ENCODE data around the gene GLCCI1.
"Not testable (repeated sequence)": the region's sequence is repeated elsewhere in the genome, so short reads cannot be mapped to it uniquely, and the experiment has no call there.

The GLCCI1 gene

GRCh38 chr7:8056439-8056838, 87.8 kb downstream of the GLCCI1 start:
- no peak overlapping the region for H3K4me3 ChIP-seq (ENCODE audit: low read depth, low read length)
- no peak for TF ChIP-seq CTCF (IDR thresholded peaks at IDR 0.05; ENCODE audit: control insufficient read depth, extremely low read depth, insufficient read depth)
- DNase-seq (ENCODE audit: low read depth) = no peak

- no peak for TF ChIP-seq CTCF (IDR thresholded peaks at IDR 0.05; ENCODE audit: control insufficient read depth, extremely low read depth, insufficient read depth)
- DNase-seq (ENCODE audit: low read depth) = no peak
- no peak overlapping the region for H3K4me3 ChIP-seq (ENCODE audit: low read depth, low read length)
These were observed 89.0 kb downstream of the GLCCI1 start for GRCh38 chr7:8057566-8057965.

- no peak for TF ChIP-seq CTCF (IDR thresholded peaks at IDR 0.05; ENCODE audit: control insufficient read depth, extremely low read depth, insufficient read depth)
- no peak for DNase-seq (ENCODE audit: low read depth)
These were observed 89.7 kb downstream of the GLCCI1 start for GRCh38 chr7:8058322-8058721.

GRCh38 chr7:8058852-8059251, 90.3 kb downstream of the GLCCI1 start:
- no peak for TF ChIP-seq CTCF (IDR thresholded peaks at IDR 0.05; ENCODE audit: control insufficient read depth, extremely low read depth, insufficient read depth)
- no peak for DNase-seq (ENCODE audit: low read depth)
- no peak overlapping the region for H3K4me3 ChIP-seq (ENCODE audit: low read depth, low read length)

More at GRCh38 chr7:8058322-8058721, 89.7 kb downstream of the GLCCI1 start:
- no peak overlapping the region for H3K4me3 ChIP-seq (ENCODE audit: low read depth, low read length)

- H3K4me3 ChIP-seq (ENCODE audit: low read depth, low read length) = no peak overlapping the region
- no peak for DNase-seq (ENCODE audit: low read depth)
- TF ChIP-seq CTCF (IDR thresholded peaks at IDR 0.05; ENCODE audit: control insufficient read depth, extremely low read depth, insufficient read depth) = no peak
These were observed 91.6 kb downstream of the GLCCI1 start for GRCh38 chr7:8060241-8060640.

DNA sequence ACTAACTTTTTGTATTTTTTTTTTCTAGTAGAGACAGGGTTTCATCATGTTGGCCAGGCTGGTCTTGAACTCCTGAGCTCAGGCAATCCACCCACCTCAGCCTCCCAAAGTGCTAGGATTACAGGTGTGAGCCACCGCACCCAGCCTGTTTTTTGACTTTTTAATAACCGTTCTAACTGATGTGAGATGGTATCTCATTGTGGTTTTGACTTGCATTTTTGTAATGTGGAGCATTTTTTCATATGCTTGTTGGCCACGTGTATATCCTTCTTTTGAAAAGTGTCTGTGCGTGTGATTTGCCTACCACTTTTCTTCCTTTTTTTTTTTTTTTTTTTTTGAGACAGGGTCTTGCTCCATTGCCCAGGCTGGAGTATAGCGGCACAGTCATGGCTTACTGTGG, 94.7 kb downstream of the GLCCI1 start:
- DNase-seq (ENCODE audit: low read depth); H3K4me3 ChIP-seq (ENCODE audit: low read depth, low read length): not testable (repeated sequence)

DNA sequence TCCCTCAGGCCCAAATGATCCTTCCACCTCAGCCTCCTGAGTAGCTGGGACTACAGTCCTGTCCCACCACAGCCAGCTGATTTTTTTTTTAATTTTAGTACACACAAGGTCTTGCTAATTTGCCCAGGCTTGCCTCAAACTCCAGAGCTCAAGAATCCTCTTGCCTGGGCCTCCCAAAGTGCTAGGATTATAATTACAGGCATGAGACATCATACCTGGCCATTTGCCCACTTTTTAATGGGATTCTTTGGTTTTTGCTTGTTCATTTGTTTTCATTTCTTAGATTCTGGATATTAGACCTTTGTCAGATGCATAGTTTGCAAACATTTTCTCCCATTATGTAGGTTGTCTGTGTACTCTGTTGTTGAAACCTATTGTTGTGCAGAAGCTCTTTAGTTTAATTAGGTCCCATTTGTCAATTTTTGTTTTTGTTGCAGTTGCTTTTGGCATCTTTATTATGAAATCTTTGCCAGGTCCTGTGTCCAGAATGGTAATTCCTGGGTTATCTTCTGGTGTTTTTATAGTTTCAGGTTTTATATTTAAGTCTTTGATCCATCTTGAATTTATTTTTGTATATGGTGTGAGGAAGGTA, 95.2 kb downstream of the GLCCI1 start:
- DNase-seq (ENCODE audit: low read depth) = no peak
- no peak overlapping the region for H3K4me3 ChIP-seq (ENCODE audit: low read depth, low read length)
- TF ChIP-seq CTCF (IDR thresholded peaks at IDR 0.05; ENCODE audit: control insufficient read depth, extremely low read depth, insufficient read depth) = no peak
